ENCODE data around the gene MPDU1. TPM values are rescaled to one million over a fixed set of nuclear protein-coding genes. Genes with fewer than 3 reads are reported as not detected.
A peak's percentile ranks its signal among the peaks of the same experiment; 100 is the strongest.

MPDU1 gene
- total RNA-seq, 6 experiments from 2014 or later: 59.2 to 91.2 (median 68.6) TPM

DNA sequence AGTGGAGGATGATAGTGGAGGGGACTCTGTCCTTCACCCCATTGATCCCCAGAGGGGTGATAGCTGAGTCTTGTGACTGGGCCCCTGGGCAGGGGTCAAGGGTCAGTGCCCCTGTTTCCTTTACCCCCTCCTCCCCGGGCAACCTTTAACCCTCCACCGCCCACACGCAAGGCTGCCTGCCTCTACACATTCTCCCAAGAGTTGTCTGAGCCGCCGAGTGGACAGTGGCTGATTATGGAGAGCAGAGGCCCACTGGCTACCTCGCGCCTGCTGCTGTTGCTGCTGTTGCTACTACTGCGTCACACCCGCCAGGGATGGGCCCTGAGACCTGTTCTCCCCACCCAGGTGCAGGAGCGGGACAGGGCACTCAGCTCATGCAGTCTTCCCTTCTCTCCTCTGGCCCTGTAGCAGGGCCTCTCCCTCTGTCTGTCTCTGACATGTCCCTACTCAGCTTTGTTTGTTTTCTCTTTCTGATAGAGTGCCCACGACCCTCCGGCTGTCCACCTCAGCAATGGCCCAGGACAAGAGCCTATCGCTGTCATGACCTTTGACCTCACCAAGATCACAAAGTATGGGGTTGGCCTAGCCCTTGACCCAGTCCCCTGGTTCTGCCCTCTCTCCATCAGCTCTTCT is 46.4 kb downstream of the MPDU1 start, which contains the start of gene SHBG:
Gene SHBG (plus strand): TSS at position 197 of the 633 bp plus-strand sequence. CDS start 38 bp downstream, at position 235.
- peaks cover 4% of the 10 kb centered on the region; the same call in 1 of the 2 replicates for H3K36me3 Mint-ChIP-seq (ENCODE audit: low read depth)
- no peak for DNase-seq
- no peak within 1 kb of the TSS for H3K4me3 Mint-ChIP-seq
- H3K27me3 Mint-ChIP-seq (ENCODE audit: insufficient read depth): no peaks in the 10 kb centered on the region; the same call in 1 of the 2 replicates
- no peaks in the 10 kb centered on the region for H3K9me3 Mint-ChIP-seq
- peaks cover 10% of the 10 kb centered on the region; the same call in 1 of the 2 replicates for H3K4me1 Mint-ChIP-seq (ENCODE audit: low read depth)
- TF ChIP-seq CTCF (IDR thresholded peaks at IDR 0.05): no peak
- no peak within 1 kb of the TSS for H3K27ac Mint-ChIP-seq

- Mint-ChIP-seq H3K27ac (no peak overlapping the region), H3K4me3 (no peak overlapping the region), H3K4me1 (ENCODE audit: low read depth) (peaks cover 4% of the 10 kb centered on the region; the same call in 1 of the 2 replicates), H3K27me3 (ENCODE audit: insufficient read depth) (peaks cover 4% of the 10 kb centered on the region), H3K36me3 (ENCODE audit: low read depth) (no peaks in the 10 kb centered on the region), H3K9me3 (no peaks in the 10 kb centered on the region)
- TF ChIP-seq CTCF (IDR thresholded peaks at IDR 0.05): no peak
- no peak for DNase-seq
Observed at GRCh38 chr17:7631398-7632380, 48.0 kb downstream of the MPDU1 start.

DNA sequence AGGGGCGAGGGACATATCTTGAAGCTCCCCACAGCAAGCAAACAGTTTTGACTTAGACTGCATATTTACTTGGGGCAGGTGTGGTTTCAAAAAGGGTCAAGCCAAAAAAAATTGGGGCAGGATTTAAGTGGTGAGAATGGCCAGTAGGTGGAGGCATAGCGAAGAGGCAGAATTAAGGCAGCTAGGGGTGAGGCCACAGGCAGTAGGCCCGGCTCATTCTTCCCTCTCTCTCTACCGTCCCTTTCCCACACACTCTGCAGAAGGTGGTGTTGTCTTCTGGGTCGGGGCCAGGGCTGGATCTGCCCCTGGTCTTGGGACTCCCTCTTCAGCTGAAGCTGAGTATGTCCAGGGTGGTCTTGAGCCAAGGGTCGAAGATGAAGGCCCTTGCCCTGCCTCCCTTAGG is 48.8 kb downstream of the MPDU1 start:
- Mint-ChIP-seq H3K27me3 (ENCODE audit: insufficient read depth) (peaks cover 4% of the 10 kb centered on the region), H3K36me3 (ENCODE audit: low read depth) (no peaks in the 10 kb centered on the region), H3K27ac (no peak overlapping the region), H3K9me3 (no peaks in the 10 kb centered on the region), H3K4me1 (ENCODE audit: low read depth) (no peaks in the 10 kb centered on the region), H3K4me3 (no peak overlapping the region)
- DNase-seq: peak; percentile 51
- TF ChIP-seq CTCF (IDR thresholded peaks at IDR 0.05): peak; percentile 82

DNA sequence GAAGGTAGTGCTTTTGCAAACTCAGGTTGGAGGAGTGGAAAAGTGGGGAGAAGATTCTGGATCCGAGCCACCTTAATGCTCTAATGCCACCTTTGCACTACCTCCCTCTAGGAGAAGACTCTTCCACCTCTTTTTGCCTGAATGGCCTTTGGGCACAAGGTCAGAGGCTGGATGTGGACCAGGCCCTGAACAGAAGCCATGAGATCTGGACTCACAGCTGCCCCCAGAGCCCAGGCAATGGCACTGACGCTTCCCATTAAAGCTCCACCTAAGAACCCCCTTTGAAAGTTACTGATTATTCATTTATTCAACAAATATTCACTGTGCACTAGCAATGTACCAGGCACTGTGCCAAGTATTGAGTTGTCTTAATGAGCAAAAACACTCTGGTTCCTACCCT is 49.4 kb downstream of the MPDU1 start:
- peaks cover 4% of the 10 kb centered on the region for H3K27me3 Mint-ChIP-seq (ENCODE audit: insufficient read depth)
- H3K36me3 Mint-ChIP-seq (ENCODE audit: low read depth): no peaks in the 10 kb centered on the region
- no peaks in the 10 kb centered on the region for H3K9me3 Mint-ChIP-seq
- no peak overlapping the region for H3K27ac Mint-ChIP-seq
- no peak for DNase-seq
- H3K4me3 Mint-ChIP-seq: no peak overlapping the region
- no peak for TF ChIP-seq CTCF (IDR thresholded peaks at IDR 0.05)
- H3K4me1 Mint-ChIP-seq (ENCODE audit: low read depth): no peaks in the 10 kb centered on the region

GRCh38 chr17:7634384-7634783 is 50.7 kb downstream of the MPDU1 start:
- Mint-ChIP-seq H3K27me3 (ENCODE audit: insufficient read depth) (peaks cover 6% of the 10 kb centered on the region), H3K36me3 (ENCODE audit: low read depth) (no peaks in the 10 kb centered on the region), H3K9me3 (no peaks in the 10 kb centered on the region), H3K4me3 (no peak overlapping the region), H3K27ac (no peak overlapping the region), H3K4me1 (ENCODE audit: low read depth) (no peaks in the 10 kb centered on the region)
- DNase-seq: peak; percentile 25
- TF ChIP-seq CTCF (IDR thresholded peaks at IDR 0.05): peak; percentile 69

Measured in HFFc6 (cell line).